ENCODE data around the gene AOC1. TPM values are rescaled to one million over a fixed set of nuclear protein-coding genes. Genes with fewer than 3 reads are reported as not detected.

AOC1 gene
- polyA plus RNA-seq, 4 donors = 72.7 to 325 (median 173) TPM

GRCh38 chr7:150842018-150842417 lies 10.3 kb upstream of the AOC1 start:
- no peaks in the 10 kb centered on the region for H3K36me3 ChIP-seq (ENCODE audit: control insufficient read depth in 3 of 3, insufficient read depth in 2 of 3, low read depth in 1 of 3, low read length in 3 of 3)
- FAIRE-seq = no peak
- H3K27ac ChIP-seq (ENCODE audit: low read depth in 1 of 3, low read length in 2 of 3) = no peak overlapping the region
- no peak for DNase-seq
- no peaks in the 10 kb centered on the region for H3K27me3 ChIP-seq (ENCODE audit: control insufficient read depth in 3 of 3, insufficient read depth in 3 of 3, low read length in 3 of 3)
- WGBS, 3 donors = 93 to 96% (median 94%) methylated on average over 3 of the region's 3 CpGs
- H3K4me1 ChIP-seq (ENCODE audit: control insufficient read depth in 3 of 3, insufficient read depth in 2 of 3, low read depth in 1 of 3, low read length in 2 of 3) = peaks cover 0 to 11% (median 0%) of the 10 kb centered on the region in 3 donors
- H3K9me3 ChIP-seq (ENCODE audit: control insufficient read depth in 2 of 2, insufficient read depth in 1 of 2, low read depth in 1 of 2, low read length in 1 of 2) = peaks cover 0 to 13% of the 10 kb centered on the region in 2 donors
- no peak overlapping the region for H3K4me3 ChIP-seq (ENCODE audit: low read depth in 1 of 3, low read length in 3 of 3)

DNA sequence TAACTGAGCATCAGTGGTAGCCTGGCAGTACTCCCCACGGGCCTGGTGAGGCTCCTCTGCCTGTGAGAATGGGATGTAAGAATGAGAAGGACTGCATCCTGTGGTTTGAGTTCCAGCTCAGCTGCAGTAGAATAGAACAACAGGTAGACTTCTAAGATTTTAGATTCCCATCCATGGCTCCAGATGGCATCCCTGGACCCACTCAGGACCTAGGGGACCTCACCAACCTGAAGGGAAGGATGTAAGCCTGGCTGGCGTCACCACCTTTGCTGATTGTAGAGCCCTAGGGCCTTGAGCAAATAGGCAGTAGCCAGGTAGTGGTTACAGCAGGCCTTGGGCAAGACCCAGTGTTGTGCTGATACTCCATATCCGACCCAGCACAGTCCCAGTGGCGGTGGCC lies 9.6 kb upstream of the AOC1 start:
- H3K27ac ChIP-seq (ENCODE audit: low read depth in 1 of 3, low read length in 2 of 3) = no peak overlapping the region
- H3K4me3 ChIP-seq (ENCODE audit: low read depth in 1 of 3, low read length in 3 of 3) = no peak overlapping the region
- FAIRE-seq (no peak), DNase-seq (no peak)
- H3K36me3 ChIP-seq (ENCODE audit: control insufficient read depth in 3 of 3, insufficient read depth in 2 of 3, low read depth in 1 of 3, low read length in 3 of 3) = no peaks in the 10 kb centered on the region
- no peaks in the 10 kb centered on the region for H3K27me3 ChIP-seq (ENCODE audit: control insufficient read depth in 3 of 3, insufficient read depth in 3 of 3, low read length in 3 of 3)
- WGBS, 3 donors = 73 to 83% (median 74%) methylated on average over 4 of the region's 4 CpGs
- H3K4me1 ChIP-seq (ENCODE audit: control insufficient read depth in 3 of 3, insufficient read depth in 2 of 3, low read depth in 1 of 3, low read length in 2 of 3) = peaks cover 0 to 11% (median 0%) of the 10 kb centered on the region in 3 donors
- H3K9me3 ChIP-seq (ENCODE audit: control insufficient read depth in 2 of 2, insufficient read depth in 1 of 2, low read depth in 1 of 2, low read length in 1 of 2) = peaks cover 0 to 13% of the 10 kb centered on the region in 2 donors

DNA sequence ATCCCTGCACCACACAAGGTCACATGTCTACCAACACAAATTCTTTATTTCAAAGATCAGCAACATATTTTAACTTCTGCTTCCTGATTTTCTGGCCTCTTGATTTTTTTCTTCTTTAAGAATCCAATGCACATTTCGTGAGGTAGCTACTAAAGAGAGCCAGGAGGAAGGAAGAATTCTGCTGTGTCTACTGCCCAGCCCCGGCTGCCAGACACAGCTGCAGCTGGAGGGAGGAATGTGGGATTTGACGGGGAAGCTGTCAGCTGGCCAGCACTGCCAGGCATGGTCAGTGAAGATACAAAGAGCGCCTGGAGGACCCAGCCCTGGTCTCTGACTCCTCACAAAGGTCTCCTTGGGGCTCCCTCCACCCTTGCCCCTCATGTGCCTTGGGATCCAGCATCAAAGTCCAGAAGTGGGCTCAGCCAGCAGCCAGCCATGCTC lies 6.9 kb upstream of the AOC1 start:
- H3K27ac ChIP-seq (ENCODE audit: low read depth in 1 of 3, low read length in 2 of 3) = no peak overlapping the region
- no peak overlapping the region for H3K4me3 ChIP-seq (ENCODE audit: low read depth in 1 of 3, low read length in 3 of 3)
- H3K36me3 ChIP-seq (ENCODE audit: control insufficient read depth in 3 of 3, insufficient read depth in 2 of 3, low read depth in 1 of 3, low read length in 3 of 3) = no peaks in the 10 kb centered on the region
- FAIRE-seq (no peak), DNase-seq (peak in 1 of 2 donors; percentile 51)
- peaks cover 0 to 13% of the 10 kb centered on the region in 2 donors for H3K9me3 ChIP-seq (ENCODE audit: control insufficient read depth in 2 of 2, insufficient read depth in 1 of 2, low read depth in 1 of 2, low read length in 1 of 2)
- WGBS, 3 donors = 17 to 25% (median 22%) methylated on average over 4 of the region's 4 CpGs
- H3K27me3 ChIP-seq (ENCODE audit: control insufficient read depth in 3 of 3, insufficient read depth in 3 of 3, low read length in 3 of 3) = no peaks in the 10 kb centered on the region
- H3K4me1 ChIP-seq (ENCODE audit: control insufficient read depth in 3 of 3, insufficient read depth in 2 of 3, low read depth in 1 of 3, low read length in 2 of 3) = no peaks in the 10 kb centered on the region

GRCh38 chr7:150846291-150847115 lies 5.8 kb upstream of the AOC1 start:
- WGBS, 3 donors = 90 to 95% (median 92%) methylated on average over 14 of the region's 14 CpGs
- FAIRE-seq = no peak
- no peaks in the 10 kb centered on the region for H3K36me3 ChIP-seq (ENCODE audit: control insufficient read depth in 3 of 3, insufficient read depth in 2 of 3, low read depth in 1 of 3, low read length in 3 of 3)
- no peak for DNase-seq
- H3K27ac ChIP-seq (ENCODE audit: low read depth in 1 of 3, low read length in 2 of 3) = no peak overlapping the region
- H3K27me3 ChIP-seq (ENCODE audit: control insufficient read depth in 3 of 3, insufficient read depth in 3 of 3, low read length in 3 of 3) = no peaks in the 10 kb centered on the region
- peaks cover 0 to under 1% (median 0%) of the 10 kb centered on the region in 3 donors for H3K4me1 ChIP-seq (ENCODE audit: control insufficient read depth in 3 of 3, insufficient read depth in 2 of 3, low read depth in 1 of 3, low read length in 2 of 3)
- H3K9me3 ChIP-seq (ENCODE audit: control insufficient read depth in 2 of 2, insufficient read depth in 1 of 2, low read depth in 1 of 2, low read length in 1 of 2) = peaks cover 0 to 13% of the 10 kb centered on the region in 2 donors
- H3K4me3 ChIP-seq (ENCODE audit: low read depth in 1 of 3, low read length in 3 of 3) = no peak overlapping the region

- 60 to 72% (median 67%) methylated on average over 5 of the region's 5 CpGs for WGBS, 3 donors
- H3K36me3 ChIP-seq (ENCODE audit: control insufficient read depth in 3 of 3, insufficient read depth in 2 of 3, low read depth in 1 of 3, low read length in 3 of 3) = no peaks in the 10 kb centered on the region
- H3K27me3 ChIP-seq (ENCODE audit: control insufficient read depth in 3 of 3, insufficient read depth in 3 of 3, low read length in 3 of 3) = no peaks in the 10 kb centered on the region
- peak; percentile 32 to 39 for DNase-seq
- H3K9me3 ChIP-seq (ENCODE audit: control insufficient read depth in 2 of 2, insufficient read depth in 1 of 2, low read depth in 1 of 2, low read length in 1 of 2) = peaks cover 0 to 8% of the 10 kb centered on the region in 2 donors
- H3K4me1 ChIP-seq (ENCODE audit: control insufficient read depth in 3 of 3, insufficient read depth in 2 of 3, low read depth in 1 of 3, low read length in 2 of 3) = peaks cover 0 to 5% (median 3%) of the 10 kb centered on the region in 3 donors
- no peak overlapping the region for H3K4me3 ChIP-seq (ENCODE audit: low read depth in 1 of 3, low read length in 3 of 3)
- H3K27ac ChIP-seq (ENCODE audit: low read depth in 1 of 3, low read length in 2 of 3) = no peak overlapping the region
- FAIRE-seq = no peak
These were observed 4.8 kb upstream of the AOC1 start for GRCh38 chr7:150847536-150847935.

DNA sequence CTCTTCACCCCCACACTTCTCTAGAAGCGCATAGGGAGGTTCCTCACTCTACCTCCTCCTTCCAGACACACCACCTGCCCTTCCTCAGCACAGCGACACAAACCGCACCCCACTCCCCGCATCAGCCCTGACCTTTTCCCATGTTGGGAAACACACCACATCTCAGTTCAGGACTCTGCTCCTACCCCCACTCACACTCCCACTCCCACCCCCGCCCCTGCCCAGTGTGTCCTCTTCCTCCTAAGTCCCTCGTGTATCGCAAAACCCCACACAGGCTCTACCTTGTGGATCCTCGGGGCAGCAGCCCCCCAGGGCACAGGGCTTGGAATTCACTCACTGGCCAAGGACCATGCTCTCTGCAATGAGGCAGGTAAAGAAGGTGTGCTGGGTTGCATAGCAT lies 4.2 kb upstream of the AOC1 start:
- Histone ChIP-seq H3K9me3 (ENCODE audit: control insufficient read depth in 2 of 2, insufficient read depth in 1 of 2, low read depth in 1 of 2, low read length in 1 of 2) (peaks cover 0 to 3% of the 10 kb centered on the region in 2 donors), H3K4me1 (ENCODE audit: control insufficient read depth in 3 of 3, insufficient read depth in 2 of 3, low read depth in 1 of 3, low read length in 2 of 3) (peaks cover 0 to 5% (median 3%) of the 10 kb centered on the region in 3 donors), H3K27me3 (ENCODE audit: control insufficient read depth in 3 of 3, insufficient read depth in 3 of 3, low read length in 3 of 3) (no peaks in the 10 kb centered on the region), H3K4me3 (ENCODE audit: low read depth in 1 of 3, low read length in 3 of 3) (no peak overlapping the region), H3K27ac (ENCODE audit: low read depth in 1 of 3, low read length in 2 of 3) (no peak overlapping the region), H3K36me3 (ENCODE audit: control insufficient read depth in 3 of 3, insufficient read depth in 2 of 3, low read depth in 1 of 3, low read length in 3 of 3) (no peaks in the 10 kb centered on the region)
- DNase-seq = no peak
- 86 to 92% (median 91%) methylated on average over 8 of the region's 8 CpGs for WGBS, 3 donors
- FAIRE-seq = no peak

- WGBS, 3 donors = 81 to 86% (median 84%) methylated on average over 3 of the region's 3 CpGs
- Histone ChIP-seq H3K4me3 (ENCODE audit: low read depth in 1 of 3, low read length in 3 of 3) (no peak overlapping the region), H3K27me3 (ENCODE audit: control insufficient read depth in 3 of 3, insufficient read depth in 3 of 3, low read length in 3 of 3) (no peaks in the 10 kb centered on the region), H3K9me3 (ENCODE audit: control insufficient read depth in 2 of 2, insufficient read depth in 1 of 2, low read depth in 1 of 2, low read length in 1 of 2) (peaks cover 0 to 3% of the 10 kb centered on the region in 2 donors), H3K36me3 (ENCODE audit: control insufficient read depth in 3 of 3, insufficient read depth in 2 of 3, low read depth in 1 of 3, low read length in 3 of 3) (no peaks in the 10 kb centered on the region), H3K4me1 (ENCODE audit: control insufficient read depth in 3 of 3, insufficient read depth in 2 of 3, low read depth in 1 of 3, low read length in 2 of 3) (peaks cover 0 to 5% (median 3%) of the 10 kb centered on the region in 3 donors), H3K27ac (ENCODE audit: low read depth in 1 of 3, low read length in 2 of 3) (no peak overlapping the region)
- FAIRE-seq (no peak), DNase-seq (no peak)
These were observed 3.7 kb upstream of the AOC1 start for GRCh38 chr7:150848561-150849115.

- no peak overlapping the region for H3K4me3 ChIP-seq (ENCODE audit: low read depth in 1 of 3, low read length in 3 of 3)
- peaks cover 0 to 2% (median 0%) of the 10 kb centered on the region in 3 donors for H3K36me3 ChIP-seq (ENCODE audit: control insufficient read depth in 3 of 3, insufficient read depth in 2 of 3, low read depth in 1 of 3, low read length in 3 of 3)
- H3K4me1 ChIP-seq (ENCODE audit: control insufficient read depth in 3 of 3, insufficient read depth in 2 of 3, low read depth in 1 of 3, low read length in 2 of 3) = peaks cover 0 to 5% (median 3%) of the 10 kb centered on the region in 3 donors
- DNase-seq (no peak), FAIRE-seq (no peak)
- peaks cover 0 to 3% of the 10 kb centered on the region in 2 donors for H3K9me3 ChIP-seq (ENCODE audit: control insufficient read depth in 2 of 2, insufficient read depth in 1 of 2, low read depth in 1 of 2, low read length in 1 of 2)
- 86 to 92% (median 91%) methylated on average over 10 of the region's 10 CpGs for WGBS, 3 donors
- H3K27me3 ChIP-seq (ENCODE audit: control insufficient read depth in 3 of 3, insufficient read depth in 3 of 3, low read length in 3 of 3) = no peaks in the 10 kb centered on the region
- H3K27ac ChIP-seq (ENCODE audit: low read depth in 1 of 3, low read length in 2 of 3) = no peak overlapping the region
These were observed 3.0 kb upstream of the AOC1 start for GRCh38 chr7:150849204-150849775.
